Upper lobe of right lung (tissue), 1 donor: Measurements from ENCODE around the gene GRIA1. TPM values are rescaled to one million over a fixed set of nuclear protein-coding genes. Genes with fewer than 3 reads are reported as not detected.

ENCODE experiments used
- ATAC-seq: fragments of 200-7000 bp; cut with Tn5 transposase; one replicate; pipeline ENCODE4 v1.9.1; 2020; ENCODE audit warnings: mild to moderate bottlenecking, moderate library complexity
- DNase-seq: peaks from one replicate; pipeline ENCODE4 v3.0.0-alpha.2; 2020
- H3K27ac ChIP-seq: fragments of 200-600 bp; one replicate; pipeline ENCODE4 v1.8.0; 2022
- H3K27me3 ChIP-seq: fragments of 200-600 bp; one replicate; pipeline ENCODE4 v1.8.0; 2022; ENCODE audit warnings: mild to moderate bottlenecking
- H3K36me3 ChIP-seq: fragments of 200-600 bp; one replicate; pipeline ENCODE4 v1.8.0; 2022
- H3K4me1 ChIP-seq: fragments of 200-600 bp; one replicate; pipeline ENCODE4 v1.8.0; 2022
- H3K4me3 ChIP-seq: fragments of 200-600 bp; one replicate; pipeline ENCODE4 v1.8.0; 2022; ENCODE audit warnings: mild to moderate bottlenecking
- H3K9me3 ChIP-seq: fragments of 200-600 bp; one replicate; pipeline ENCODE4 v1.8.0; 2022
- CTCF ChIP-seq: fragments of 200-600 bp; IDR thresholded peaks from one replicate; pipeline ENCODE4 v1.8.0; 2022; ENCODE audit warnings: antibody characterized with exemption
- intact Hi-C: fragments of 100-400 bp; cut with DNase I; formaldehyde crosslinking; loops from one replicate; pipeline ENCODE4 v1.11.0; 2022
- total RNA-seq: library from RNA; stranded (reverse); fragmentation: NEBNext Ultra II Directional; extraction: Animal tissue kit (Norgen Biotek cat#: 25700); gene quantifications from one replicate; pipeline ENCODE4 v1.2.1, GENCODE V29; 2021
- donor health status: DM: no; HTN: yes; CAD: no; lungs with severe emphysema.

Gene GRIA1
- total RNA-seq, 1 donor from 2014 or later: 21.9 TPM

- H3K4me3 ChIP-seq: no peak overlapping the region
- intact Hi-C loops: no loop called here
- H3K27me3 ChIP-seq: no peaks in the 10 kb centered on the region
- H3K4me1 ChIP-seq: no peaks in the 10 kb centered on the region
- H3K9me3 ChIP-seq: no peaks in the 10 kb centered on the region
- no peaks in the 10 kb centered on the region for H3K36me3 ChIP-seq
- H3K27ac ChIP-seq: no peak overlapping the region
- ATAC-seq: no peak
- no peak for DNase-seq
- TF ChIP-seq CTCF: no peak
Measured at GRCh38 chr5:153572411-153573145, 82.1 kb downstream of the GRIA1 start.

GRCh38 chr5:153573326-153574033 is 83.0 kb downstream of the GRIA1 start:
- no peaks in the 10 kb centered on the region for H3K4me1 ChIP-seq
- DNase-seq (no peak), ATAC-seq (peak; percentile 76)
- H3K27ac ChIP-seq: no peak overlapping the region
- H3K9me3 ChIP-seq: no peaks in the 10 kb centered on the region
- no peak overlapping the region for H3K4me3 ChIP-seq
- TF ChIP-seq CTCF: no peak
- H3K36me3 ChIP-seq: no peaks in the 10 kb centered on the region
- intact Hi-C loops: no loop called here
- no peaks in the 10 kb centered on the region for H3K27me3 ChIP-seq

DNA sequence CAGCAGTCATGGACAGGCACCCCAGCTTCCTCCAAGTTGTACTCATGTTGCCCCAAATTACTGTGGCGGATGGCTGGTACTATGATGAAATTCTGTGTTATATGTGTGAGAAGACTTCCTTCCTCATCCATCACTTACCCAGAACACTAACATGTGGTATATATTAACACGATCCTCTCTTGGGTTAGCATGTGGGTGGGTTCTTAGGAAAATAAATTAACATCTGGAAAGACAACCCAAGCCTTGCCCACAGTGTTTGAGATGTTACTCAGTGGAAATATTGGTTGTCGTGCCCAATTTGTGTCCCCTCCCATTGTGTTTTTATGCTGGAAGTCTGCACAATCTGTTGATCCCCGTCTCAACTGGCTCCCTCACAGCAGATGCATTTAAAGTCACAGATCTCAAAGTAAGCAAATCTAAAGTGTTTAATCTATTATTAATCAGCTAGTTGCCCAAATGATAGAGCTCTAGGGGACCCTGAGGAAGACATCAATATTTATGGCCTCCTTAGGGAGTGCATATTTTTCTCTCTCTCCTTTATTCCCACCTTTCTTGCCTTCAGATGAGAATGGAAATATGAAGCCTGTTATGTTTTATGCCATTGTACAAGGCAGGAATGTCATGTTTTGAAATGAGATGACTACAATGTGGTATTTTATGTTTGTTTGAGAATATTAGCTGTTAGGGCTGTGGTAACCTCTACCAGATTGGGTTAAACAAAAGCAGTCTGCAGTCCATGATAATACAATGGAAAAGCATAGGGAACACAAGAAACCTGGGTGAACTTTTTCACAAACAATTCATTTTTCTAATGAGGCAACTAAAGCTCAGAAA is 93.9 kb downstream of the GRIA1 start:
- H3K4me3 ChIP-seq: no peak overlapping the region
- H3K36me3 ChIP-seq: no peaks in the 10 kb centered on the region
- no peaks in the 10 kb centered on the region for H3K27me3 ChIP-seq
- ATAC-seq (no peak), DNase-seq (no peak)
- no peak for TF ChIP-seq CTCF
- H3K9me3 ChIP-seq: no peaks in the 10 kb centered on the region
- no peaks in the 10 kb centered on the region for H3K4me1 ChIP-seq
- intact Hi-C loops: no loop called here
- no peak overlapping the region for H3K27ac ChIP-seq

- intact Hi-C loops: no loop called here
- TF ChIP-seq CTCF: no peak
- Histone ChIP-seq H3K4me3 (no peak overlapping the region), H3K27me3 (no peaks in the 10 kb centered on the region), H3K27ac (no peak overlapping the region), H3K4me1 (no peaks in the 10 kb centered on the region), H3K9me3 (no peaks in the 10 kb centered on the region), H3K36me3 (no peaks in the 10 kb centered on the region)
- ATAC-seq (peak; percentile 94), DNase-seq (peak; percentile 66)
Measured at GRCh38 chr5:153584960-153585359, 94.5 kb downstream of the GRIA1 start.

DNA sequence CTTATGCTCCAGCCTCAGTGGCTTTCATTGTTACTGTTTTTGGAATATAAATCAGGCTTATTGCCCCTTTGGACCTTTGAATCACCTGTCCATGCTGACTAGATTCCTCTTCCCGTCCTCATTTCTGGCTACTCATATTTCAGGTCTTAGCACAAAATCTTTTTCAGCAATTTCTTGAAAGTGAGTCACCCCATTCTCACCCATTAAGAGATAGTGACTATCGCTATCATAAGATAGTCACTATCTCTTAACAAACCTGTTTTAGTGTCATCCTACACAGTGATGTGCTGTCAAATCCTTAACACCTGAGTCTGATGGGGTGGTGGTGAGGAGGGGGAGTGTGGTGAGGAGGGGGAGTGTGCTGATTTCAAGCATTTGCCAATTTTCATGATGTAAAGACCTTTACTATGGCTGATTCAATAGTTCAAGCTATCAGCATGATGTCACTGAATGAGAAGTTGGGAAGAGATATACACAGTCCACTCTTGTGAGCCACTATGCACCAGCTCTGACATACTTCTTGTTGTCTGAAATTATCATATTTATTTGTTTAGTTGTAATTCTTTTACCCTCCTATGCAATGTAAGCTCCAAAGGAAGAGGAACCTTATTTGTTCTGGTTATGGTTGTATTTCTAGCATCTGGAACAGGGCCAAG is 95.3 kb downstream of the GRIA1 start:
- DNase-seq (no peak), ATAC-seq (no peak)
- Histone ChIP-seq H3K27me3 (no peaks in the 10 kb centered on the region), H3K9me3 (no peaks in the 10 kb centered on the region), H3K36me3 (no peaks in the 10 kb centered on the region), H3K27ac (no peak overlapping the region), H3K4me1 (no peaks in the 10 kb centered on the region), H3K4me3 (no peak overlapping the region)
- TF ChIP-seq CTCF: no peak
- intact Hi-C loops: no loop called here
